Ascending aorta (tissue), 2 donors: ENCODE data around the gene AP2A2. TPM values are rescaled to one million over a fixed set of nuclear protein-coding genes. Genes with fewer than 3 reads are reported as not detected.

ENCODE experiments used
- DNase-seq, 2 donors: peaks; one replicate each; pipeline ENCODE4 v3.0.0-alpha.2; 2019; ENCODE audit warnings: low spot score in 2 of 2
- H3K27ac ChIP-seq, 2 donors: fragments of 200-600 bp; sonication (generic); one replicate each; pipeline ENCODE4 v1.5.1; 2016 to 2017; ENCODE audit warnings: mild to moderate bottlenecking in 1 of 2
- H3K27me3 ChIP-seq: fragments of 200-600 bp; sonication (generic); one replicate; pipeline ENCODE4 v1.5.1; 2017
- H3K36me3 ChIP-seq, 2 donors: fragments of 200-600 bp; sonication (generic); one replicate each; pipeline ENCODE4 v1.5.1; 2016
- H3K4me1 ChIP-seq, 2 donors: fragments of 200-600 bp; sonication (generic); one replicate each; pipeline ENCODE4 v1.5.1; 2016 to 2017; ENCODE audit warnings: mild to moderate bottlenecking in 1 of 2
- H3K4me3 ChIP-seq, 2 donors: fragments of 200-600 bp; sonication (generic); one replicate each; pipeline ENCODE4 v1.5.1; 2016 to 2017; ENCODE audit warnings: mild to moderate bottlenecking in 1 of 2
- H3K9me3 ChIP-seq, 2 donors: fragments of 200-600 bp; sonication (generic); one replicate each; pipeline ENCODE4 v1.5.1; 2016
- CTCF ChIP-seq, 3 experiments: fragments of 200-600 bp in 2 of 3; fragments of 450-650 bp in 1 of 3; sonication (generic) in 2 of 3; IDR thresholded peaks; one replicate each; pipeline ENCODE4 v1.5.1; 2016 to 2019; ENCODE audit warnings: antibody characterized with exemption in 3 of 3, mild to moderate bottlenecking in 1 of 3, moderate library complexity in 1 of 3
- intact Hi-C: fragments of 100-400 bp; cut with DNase I; formaldehyde crosslinking; loops from one replicate; pipeline ENCODE4 v1.15.1; 2023
- total RNA-seq: library from RNA; depleted of rRNA; stranded (reverse); fragments of >200 nt; gene quantifications from one replicate; pipeline ENCODE4 v1.1.0, GENCODE V29; 2016

Gene AP2A2
- total RNA-seq, 1 donor from 2014 or later: 118 TPM

GRCh38 chr11:933142-933851 is 7.6 kb downstream of the AP2A2 start:
- H3K4me1 ChIP-seq: peaks cover 10 to 19% of the 10 kb centered on the region in 2 donors
- no peak for DNase-seq
- peak overlapping the region; percentile 27 to 57 for H3K27ac ChIP-seq
- peak overlapping the region in 1 of 2 donors; percentile 8 for H3K4me3 ChIP-seq
- H3K27me3 ChIP-seq: no peaks in the 10 kb centered on the region
- no peaks in the 10 kb centered on the region for H3K9me3 ChIP-seq
- peaks cover 4% of the 10 kb centered on the region in 2 donors for H3K36me3 ChIP-seq
- TF ChIP-seq CTCF (IDR thresholded peaks at IDR 0.05): no peak
- intact Hi-C loops: no loop called here

GRCh38 chr11:933936-934335 is 8.3 kb downstream of the AP2A2 start:
- peak overlapping the region in 1 of 2 donors; percentile 8 for H3K4me3 ChIP-seq
- intact Hi-C loops: no loop called here
- H3K9me3 ChIP-seq: no peaks in the 10 kb centered on the region
- DNase-seq: no peak
- H3K4me1 ChIP-seq: peaks cover 10 to 19% of the 10 kb centered on the region in 2 donors
- H3K27ac ChIP-seq: peak overlapping the region; percentile 27 to 57
- no peak for TF ChIP-seq CTCF (IDR thresholded peaks at IDR 0.05)
- no peaks in the 10 kb centered on the region for H3K27me3 ChIP-seq
- H3K36me3 ChIP-seq: peaks cover 4% of the 10 kb centered on the region in 2 donors

GRCh38 chr11:934527-934926 is 8.9 kb downstream of the AP2A2 start:
- no peak for TF ChIP-seq CTCF (IDR thresholded peaks at IDR 0.05)
- no peaks in the 10 kb centered on the region for H3K9me3 ChIP-seq
- H3K36me3 ChIP-seq: peaks cover 4% of the 10 kb centered on the region in 2 donors
- no peak overlapping the region for H3K27ac ChIP-seq
- no peak overlapping the region for H3K4me3 ChIP-seq
- intact Hi-C loops: no loop called here
- H3K27me3 ChIP-seq: no peaks in the 10 kb centered on the region
- H3K4me1 ChIP-seq: peaks cover 10 to 19% of the 10 kb centered on the region in 2 donors
- DNase-seq: no peak

- Histone ChIP-seq H3K36me3 (peaks cover 4% of the 10 kb centered on the region in 2 donors), H3K4me3 (no peak overlapping the region), H3K27me3 (no peaks in the 10 kb centered on the region), H3K4me1 (peaks cover 6 to 19% of the 10 kb centered on the region in 2 donors), H3K9me3 (no peaks in the 10 kb centered on the region), H3K27ac (no peak overlapping the region)
- DNase-seq: no peak
- TF ChIP-seq CTCF (IDR thresholded peaks at IDR 0.05): no peak
- intact Hi-C loops: no loop called here
These were observed 10.5 kb downstream of the AP2A2 start for GRCh38 chr11:936199-936598.

GRCh38 chr11:937841-938261 is 12.2 kb downstream of the AP2A2 start:
- peaks cover 5 to 12% of the 10 kb centered on the region in 2 donors for H3K4me1 ChIP-seq
- intact Hi-C loops: no loop called here
- peaks cover 4% of the 10 kb centered on the region in 2 donors for H3K36me3 ChIP-seq
- TF ChIP-seq CTCF (IDR thresholded peaks at IDR 0.05): no peak
- no peaks in the 10 kb centered on the region for H3K9me3 ChIP-seq
- no peaks in the 10 kb centered on the region for H3K27me3 ChIP-seq
- no peak overlapping the region for H3K4me3 ChIP-seq
- DNase-seq: no peak
- H3K27ac ChIP-seq: no peak overlapping the region
